Measurements from ENCODE around the gene HNRNPLL.
A peak's percentile ranks its signal among the peaks of the same experiment; 100 is the strongest.

HNRNPLL gene

DNA sequence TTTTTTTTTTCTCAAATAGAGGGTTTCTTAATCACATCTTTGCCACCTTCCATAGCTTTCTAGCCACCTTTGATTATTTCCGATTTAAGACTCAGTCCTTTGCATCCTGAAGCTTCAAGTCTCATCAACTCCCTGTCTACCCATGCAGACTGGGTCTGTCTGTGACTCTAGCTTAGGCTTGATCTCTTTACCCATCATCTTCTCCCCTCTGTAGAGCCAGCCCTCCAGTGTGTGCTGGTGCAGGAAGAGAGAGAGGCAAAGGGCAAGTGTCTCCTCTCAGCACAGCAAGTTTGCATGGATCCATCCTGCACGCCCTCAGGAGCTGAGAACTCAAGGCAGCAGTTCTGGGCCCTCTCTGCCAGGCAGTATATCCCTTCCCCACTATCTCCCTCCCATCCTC, 70.4 kb downstream of the HNRNPLL start:
- DNase-seq (ENCODE audit: low spot score) (no peak), FAIRE-seq (no peak)

- FAIRE-seq (no peak), DNase-seq (ENCODE audit: low spot score) (no peak)
These were observed 73.5 kb downstream of the HNRNPLL start for GRCh38 chr2:38529208-38529607.

- FAIRE-seq: no peak
- DNase-seq (ENCODE audit: low spot score): no peak
These were observed 74.2 kb downstream of the HNRNPLL start for GRCh38 chr2:38528534-38528933.

GRCh38 chr2:38528008-38528442, 74.7 kb downstream of the HNRNPLL start:
- DNase-seq (ENCODE audit: low spot score) (peak; percentile 86), FAIRE-seq (peak; percentile 84)

DNA sequence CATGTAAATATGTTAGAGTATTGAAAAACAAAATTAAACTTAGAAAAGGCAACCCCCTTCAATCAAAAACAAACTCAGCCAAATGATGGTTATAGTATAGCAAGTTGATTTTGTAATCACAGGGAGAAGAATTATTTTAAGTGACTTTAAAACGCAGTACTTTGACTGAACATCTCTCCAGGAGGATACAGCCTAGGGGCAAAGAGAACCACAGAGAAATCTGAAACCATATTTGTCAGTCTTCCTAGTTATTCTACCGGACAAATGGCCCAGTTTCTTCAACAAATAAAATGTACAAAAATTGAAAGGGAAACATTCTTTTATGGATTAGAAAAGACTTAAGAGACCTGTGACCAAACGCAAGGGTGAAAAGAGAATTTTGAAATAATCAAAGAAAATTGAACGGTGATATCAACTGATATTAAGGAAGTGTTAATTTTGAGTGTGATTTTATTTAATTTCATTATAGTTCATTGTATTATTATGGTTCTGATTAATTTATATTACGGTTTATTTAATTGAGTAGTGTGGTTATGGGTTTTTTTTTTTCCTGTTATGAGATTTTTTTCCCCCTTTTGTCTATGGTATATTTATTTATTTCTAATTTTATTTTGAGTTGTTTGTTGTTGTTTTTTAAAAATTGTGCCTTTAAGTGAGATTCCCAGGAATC, 75.3 kb downstream of the HNRNPLL start:
- FAIRE-seq: no peak

DNA sequence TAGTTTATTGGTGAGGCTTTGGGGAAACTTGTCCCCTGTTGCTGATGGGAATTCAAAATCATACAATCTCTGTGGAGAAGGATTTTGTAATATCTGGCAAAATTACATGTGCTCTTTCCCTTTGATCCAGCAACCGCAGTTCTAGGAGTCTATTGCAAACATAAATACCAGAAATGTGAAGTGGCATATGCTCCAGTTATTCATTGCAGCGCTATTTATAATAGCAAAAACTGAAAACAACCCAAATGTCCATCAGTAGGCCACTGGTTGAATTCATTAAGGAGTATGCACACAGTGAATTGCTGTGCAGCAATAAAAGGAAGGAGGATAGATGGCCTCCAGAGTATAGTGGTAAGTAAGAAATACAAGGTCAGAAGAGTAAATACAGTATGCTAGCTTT, 76.5 kb downstream of the HNRNPLL start:
- no peak for DNase-seq (ENCODE audit: low spot score)
- no peak for FAIRE-seq

More for the DNA sequence above, 75.3 kb downstream of the HNRNPLL start:
- DNase-seq (ENCODE audit: low spot score): no peak

DNA sequence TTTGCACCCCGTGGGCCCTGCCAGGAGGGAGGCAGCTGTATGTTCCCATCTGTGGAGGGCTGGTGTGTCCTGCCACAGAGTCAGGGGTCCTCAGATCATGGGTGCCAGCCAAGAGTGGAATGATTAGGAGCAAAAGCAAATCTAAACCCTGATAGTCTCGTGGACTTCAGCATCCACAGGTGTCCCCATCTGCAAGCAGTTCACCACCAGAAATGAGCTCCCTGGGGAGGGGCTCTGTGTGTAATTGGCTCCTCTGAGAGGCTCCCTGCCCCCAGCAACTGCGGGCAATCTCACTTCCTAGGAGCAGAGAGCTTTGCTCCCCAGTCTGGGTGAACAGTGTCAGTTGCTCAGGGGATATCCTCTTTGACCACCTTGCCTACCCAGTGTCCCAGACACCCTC, 78.1 kb downstream of the HNRNPLL start:
- FAIRE-seq (no peak), DNase-seq (ENCODE audit: low spot score) (no peak)

GRCh38 chr2:38523728-38524437, 78.8 kb downstream of the HNRNPLL start:
- no peak for DNase-seq (ENCODE audit: low spot score)
- FAIRE-seq: no peak

GRCh38 chr2:38522754-38523349, 79.9 kb downstream of the HNRNPLL start:
- DNase-seq (ENCODE audit: low spot score) (no peak), FAIRE-seq (no peak)

- FAIRE-seq (no peak), DNase-seq (ENCODE audit: low spot score) (no peak)
These were observed 80.9 kb downstream of the HNRNPLL start for GRCh38 chr2:38521835-38522234.

DNA sequence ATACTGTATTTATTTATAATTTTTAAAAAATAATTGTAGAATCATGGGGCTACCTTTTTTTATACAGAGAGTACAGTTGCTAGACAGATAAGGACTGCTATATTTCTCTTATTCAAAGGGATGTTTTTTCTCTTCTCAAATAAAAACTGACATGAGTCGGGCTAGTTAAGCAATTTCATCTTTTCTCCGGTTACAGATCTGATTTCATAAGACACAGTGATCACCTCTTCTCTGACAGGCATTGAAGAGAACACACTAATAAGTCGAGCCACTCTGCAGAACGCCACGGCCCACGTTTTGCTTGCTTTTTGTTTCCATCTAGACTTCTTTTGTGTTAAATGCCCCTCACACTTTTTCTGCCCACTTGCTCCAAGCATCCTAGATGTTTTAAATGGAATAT, 85.4 kb downstream of the HNRNPLL start:
- FAIRE-seq: no peak
- no peak for DNase-seq (ENCODE audit: low spot score)

DNA sequence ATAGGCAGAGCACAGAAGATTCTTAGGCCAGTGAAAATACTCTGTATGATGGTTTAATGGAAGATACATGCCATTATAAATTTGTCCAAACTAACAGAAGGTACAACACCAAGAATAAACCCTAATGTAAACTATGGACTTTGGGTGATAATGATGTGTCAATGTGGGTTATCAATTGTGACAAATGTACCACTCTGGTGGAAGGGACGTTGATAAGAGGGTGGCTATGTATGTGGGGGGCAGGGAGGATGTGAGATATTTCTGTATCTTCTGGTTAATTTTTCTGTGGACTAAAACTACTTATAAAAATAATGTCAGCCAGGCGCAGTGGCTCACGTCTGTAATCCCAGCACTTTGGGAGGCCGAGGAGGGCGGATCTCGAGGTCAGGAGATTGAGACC, 86.2 kb downstream of the HNRNPLL start:
- FAIRE-seq (no peak), DNase-seq (ENCODE audit: low spot score) (no peak)

GRCh38 chr2:38516122-38516521, 86.6 kb downstream of the HNRNPLL start:
- FAIRE-seq (no peak), DNase-seq (ENCODE audit: low spot score) (no peak)

- FAIRE-seq: peak; percentile 82
- peak; percentile 58 for DNase-seq (ENCODE audit: low spot score)
These were observed 87.3 kb downstream of the HNRNPLL start for GRCh38 chr2:38515155-38516074.

DNA sequence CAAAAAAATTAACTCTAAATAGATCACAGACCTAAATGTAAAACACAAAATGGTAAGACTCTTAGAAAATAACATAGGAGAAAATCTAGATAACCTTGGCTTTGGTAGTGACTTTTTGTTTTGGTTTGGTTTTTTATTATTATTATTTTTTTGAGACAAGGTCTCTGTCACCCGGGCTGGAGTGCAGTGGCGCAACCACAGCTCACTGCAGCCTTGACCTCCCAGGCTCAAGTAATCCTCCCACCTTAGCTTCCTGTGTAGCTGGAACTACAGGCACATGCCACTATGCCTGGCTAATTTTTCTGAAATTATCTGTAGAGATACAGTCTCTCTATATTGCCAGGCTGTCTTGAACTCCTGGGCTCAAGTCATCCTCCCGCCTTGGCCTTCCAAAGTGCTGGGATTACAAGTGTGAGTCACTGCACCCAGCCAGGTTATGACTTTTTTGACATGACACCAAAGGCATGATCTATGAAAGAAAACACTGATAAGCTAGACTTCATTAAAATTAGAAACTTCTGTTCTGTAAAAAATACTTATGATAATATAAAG, 88.0 kb downstream of the HNRNPLL start:
- FAIRE-seq (no peak), DNase-seq (ENCODE audit: low spot score) (no peak)

DNA sequence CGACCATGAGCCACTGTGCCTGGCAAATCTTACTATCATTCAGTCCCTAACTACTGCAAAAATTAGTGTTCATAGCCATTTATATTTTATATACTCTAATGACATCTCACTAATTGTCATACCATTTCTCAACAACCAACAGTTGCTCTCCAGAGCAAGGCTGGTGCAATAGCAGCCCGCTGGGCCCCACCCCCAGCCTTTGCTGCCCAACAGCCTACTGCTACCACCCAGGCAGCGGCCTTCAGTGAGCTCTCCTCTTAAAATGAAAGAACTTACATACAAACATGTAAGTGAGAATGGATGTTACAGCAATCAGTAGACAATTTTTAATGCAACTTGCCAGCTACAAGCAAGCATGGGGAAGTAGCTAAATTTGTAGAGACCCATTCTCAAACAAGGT, 90.5 kb downstream of the HNRNPLL start:
- FAIRE-seq: no peak
- DNase-seq (ENCODE audit: low spot score): no peak

All from urothelium cell line (cell line).